ENCODE data around the gene SHC4.
A peak's percentile ranks its signal among the peaks of the same experiment; 100 is the strongest.

Gene SHC4

DNA sequence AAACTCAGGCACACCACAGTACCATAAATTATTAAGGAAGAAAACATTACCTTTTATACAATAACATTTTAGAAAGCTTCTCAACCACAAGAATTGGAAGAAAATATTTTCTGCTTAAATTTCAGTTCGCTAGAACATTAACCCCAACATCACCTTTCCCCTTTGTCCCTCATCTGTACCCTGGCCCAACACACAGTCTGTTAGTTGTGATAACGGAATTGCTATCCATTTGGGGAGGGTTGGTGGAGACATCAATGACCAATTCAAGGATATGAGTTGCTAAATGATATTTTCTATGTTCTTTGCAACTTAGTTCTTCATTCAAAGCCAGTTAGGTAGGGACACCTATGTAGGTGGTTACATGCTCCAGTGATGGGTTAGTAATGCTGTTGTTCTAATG, 80.0 kb downstream of the SHC4 start:
- Histone ChIP-seq H3K4me3 (ENCODE audit: low read length) (no peak overlapping the region), H2AFZ (ENCODE audit: low read depth, low read length) (no peak overlapping the region), H3K9me3 (ENCODE audit: low read length) (no peaks in the 10 kb centered on the region), H3K4me1 (ENCODE audit: insufficient read depth, low read length) (peaks cover 17% of the 10 kb centered on the region), H3K27me3 (ENCODE audit: insufficient read depth, low read length) (no peaks in the 10 kb centered on the region), H3K36me3 (ENCODE audit: insufficient read depth, low read length) (peaks cover 6% of the 10 kb centered on the region)

DNA sequence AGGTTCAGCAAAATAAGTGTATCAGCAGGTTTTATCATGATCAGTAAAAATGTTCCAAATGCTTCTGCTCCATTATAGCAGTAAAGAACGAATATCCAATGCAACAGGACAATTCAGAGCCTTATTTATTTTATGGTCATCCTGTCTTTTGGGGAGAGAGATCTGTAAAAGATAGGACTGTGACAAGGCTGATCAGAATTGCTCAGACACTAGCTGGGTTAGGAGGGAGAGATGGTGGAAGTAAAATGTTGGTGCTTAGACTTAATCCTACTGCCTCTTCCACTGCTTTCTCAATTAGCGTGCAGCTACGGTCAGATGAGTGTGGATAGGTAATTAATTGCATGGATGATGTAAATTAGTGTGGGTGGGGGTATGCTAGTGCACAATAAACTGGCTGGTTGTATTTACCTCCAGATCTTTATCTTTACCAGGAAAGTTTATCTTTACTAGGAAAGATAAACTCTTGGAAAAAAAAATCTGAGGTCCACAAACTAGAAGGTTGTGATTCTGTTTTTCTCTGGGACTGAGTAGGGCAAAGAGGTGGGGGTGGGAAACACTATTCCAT, 83.6 kb downstream of the SHC4 start:
- Histone ChIP-seq H3K4me3 (ENCODE audit: low read length) (peak overlapping the region; percentile 64), H3K9me3 (ENCODE audit: low read length) (no peaks in the 10 kb centered on the region), H3K4me1 (ENCODE audit: insufficient read depth, low read length) (peaks cover 17% of the 10 kb centered on the region), H3K36me3 (ENCODE audit: insufficient read depth, low read length) (peaks cover 6% of the 10 kb centered on the region), H2AFZ (ENCODE audit: low read depth, low read length) (no peak overlapping the region), H3K27me3 (ENCODE audit: insufficient read depth, low read length) (no peaks in the 10 kb centered on the region)

DNA sequence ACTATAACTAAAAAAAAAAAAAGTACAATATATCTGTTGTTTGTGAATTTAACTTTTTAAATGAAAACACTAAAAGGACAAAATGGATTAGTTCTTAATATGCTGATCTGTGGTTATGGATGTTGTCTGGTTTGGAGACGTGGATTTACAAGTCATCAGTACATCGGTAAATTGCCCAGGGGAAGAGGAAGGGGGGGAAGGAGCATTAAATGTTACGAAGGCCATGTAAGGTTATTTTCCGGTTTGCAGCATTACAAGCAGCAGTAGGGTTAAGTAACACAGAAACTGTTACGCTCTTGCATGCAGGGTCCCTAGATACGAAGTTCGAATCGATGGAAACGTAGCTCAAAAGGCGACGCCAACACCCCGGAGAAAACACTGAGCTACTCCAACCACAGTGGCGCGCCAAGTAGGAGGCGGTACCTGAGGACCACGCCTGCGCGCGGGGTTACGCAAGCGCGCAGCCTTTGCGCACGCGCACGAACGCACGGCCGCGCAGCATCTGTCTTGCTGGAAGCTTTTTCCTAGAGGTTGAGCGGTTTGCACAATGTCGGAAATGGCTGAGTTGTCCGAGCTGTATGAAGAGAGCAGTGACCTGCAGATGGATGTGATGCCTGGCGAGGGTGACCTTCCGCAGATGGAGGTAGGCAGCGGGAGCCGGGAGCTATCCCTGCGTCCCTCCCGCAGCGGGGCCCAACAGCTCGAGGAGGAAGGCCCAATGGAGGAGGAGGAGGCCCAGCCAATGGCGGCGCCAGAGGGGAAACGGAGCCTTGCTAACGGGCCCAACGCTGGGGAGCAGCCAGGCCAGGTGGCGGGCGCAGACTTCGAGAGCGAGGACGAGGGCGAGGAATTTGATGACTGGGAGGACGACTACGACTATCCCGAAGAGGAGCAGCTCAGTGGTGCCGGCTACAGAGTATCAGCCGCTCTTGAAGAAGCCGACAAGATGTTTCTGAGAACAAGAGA, 85.8 kb downstream of the SHC4 start, which contains the start of gene EID1:
Gene EID1 (plus strand): TSS at position 505 of the 966 bp plus-strand sequence. CDS start 43 bp downstream, at position 548.
- H3K4me3 ChIP-seq (ENCODE audit: low read length), result peak within 1 kb of the TSS; percentile 64
- peak within 1 kb of the TSS; percentile 61 for H2AFZ ChIP-seq (ENCODE audit: low read depth, low read length)
- peaks cover 14% of the 10 kb centered on the region for H3K4me1 ChIP-seq (ENCODE audit: insufficient read depth, low read length)
- no peaks in the 10 kb centered on the region for H3K9me3 ChIP-seq (ENCODE audit: low read length)
- peaks cover 6% of the 10 kb centered on the region for H3K36me3 ChIP-seq (ENCODE audit: insufficient read depth, low read length)
- H3K27me3 ChIP-seq (ENCODE audit: insufficient read depth, low read length), result no peaks in the 10 kb centered on the region

DNA sequence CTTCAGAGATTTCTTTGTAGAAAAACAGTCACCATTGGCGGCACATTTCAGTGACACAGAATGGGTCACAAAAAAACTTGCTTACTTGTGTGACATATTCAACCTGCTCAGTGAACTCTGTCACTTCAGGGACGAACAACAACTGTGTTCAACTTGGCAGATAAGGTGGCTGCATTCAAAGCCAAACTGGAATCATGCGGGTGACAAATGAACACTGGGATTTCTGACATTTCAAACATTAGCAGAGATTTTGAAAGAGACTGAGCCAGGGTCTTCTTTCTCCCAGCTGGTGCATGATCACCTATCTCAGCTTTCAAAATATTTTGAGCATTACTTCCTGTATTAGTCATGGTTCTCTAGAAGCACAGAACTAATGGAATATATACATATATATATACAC, 87.7 kb downstream of the SHC4 start:
- Histone ChIP-seq H3K36me3 (ENCODE audit: insufficient read depth, low read length) (peaks cover 6% of the 10 kb centered on the region), H3K9me3 (ENCODE audit: low read length) (no peaks in the 10 kb centered on the region), H2AFZ (ENCODE audit: low read depth, low read length) (no peak overlapping the region), H3K27me3 (ENCODE audit: insufficient read depth, low read length) (no peaks in the 10 kb centered on the region), H3K4me3 (ENCODE audit: low read length) (no peak overlapping the region), H3K4me1 (ENCODE audit: insufficient read depth, low read length) (peaks cover 14% of the 10 kb centered on the region)

DNA sequence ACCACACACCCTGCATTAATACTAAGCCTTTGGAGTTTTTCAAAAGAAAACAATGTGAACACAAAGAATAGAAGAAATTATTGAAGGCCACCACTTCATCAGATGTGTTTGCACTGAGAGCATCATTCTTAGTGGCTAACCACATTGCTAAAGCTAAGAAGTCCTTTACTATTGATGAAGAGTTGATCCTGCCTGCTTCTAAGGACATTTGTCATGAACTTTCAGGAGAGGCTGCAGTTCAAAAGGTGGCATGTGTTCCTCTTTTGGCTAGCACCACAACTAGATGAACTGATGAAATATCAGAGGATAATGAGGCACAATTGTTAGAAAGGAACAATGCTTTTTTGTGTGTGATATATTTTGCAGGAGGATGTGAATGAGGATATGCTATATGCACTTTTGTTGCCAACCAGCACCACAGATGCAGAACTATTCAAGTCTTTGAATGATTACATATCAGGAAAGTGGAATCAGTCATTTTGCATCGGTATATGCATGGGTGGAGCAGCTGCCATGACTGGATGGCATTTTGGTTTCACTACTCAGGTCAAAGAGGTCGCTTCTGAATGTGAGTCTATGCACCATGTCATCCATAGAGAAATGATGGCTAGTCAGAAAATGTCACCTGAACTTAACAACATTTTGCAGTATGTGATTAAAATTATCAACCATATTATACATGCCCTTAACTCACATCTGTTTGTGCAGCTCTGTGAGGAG, 88.3 kb downstream of the SHC4 start:
- Histone ChIP-seq H3K4me3 (ENCODE audit: low read length) (no peak overlapping the region), H3K4me1 (ENCODE audit: insufficient read depth, low read length) (peaks cover 14% of the 10 kb centered on the region), H3K27me3 (ENCODE audit: insufficient read depth, low read length) (no peaks in the 10 kb centered on the region), H2AFZ (ENCODE audit: low read depth, low read length) (no peak overlapping the region), H3K9me3 (ENCODE audit: low read length) (no peaks in the 10 kb centered on the region), H3K36me3 (ENCODE audit: insufficient read depth, low read length) (peaks cover 6% of the 10 kb centered on the region)

DNA sequence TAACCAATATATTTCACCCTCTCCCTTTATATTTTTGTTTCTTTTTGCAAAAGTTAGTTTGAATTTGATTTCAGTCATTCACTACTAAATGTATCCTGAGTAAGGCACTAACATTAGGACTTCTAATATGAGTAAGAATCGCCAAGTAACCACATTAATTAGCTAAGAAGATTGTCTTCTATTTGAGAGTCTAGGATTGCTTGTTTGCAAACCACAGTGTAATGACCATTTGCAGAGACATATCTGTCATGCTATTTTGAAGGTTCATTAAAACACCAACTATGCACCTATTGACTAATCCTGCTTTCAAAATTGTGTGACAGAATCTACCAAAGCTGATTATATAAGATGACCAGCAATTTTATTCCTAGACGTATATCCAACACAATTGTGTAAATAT, 91.1 kb downstream of the SHC4 start:
- no peak overlapping the region for H3K4me3 ChIP-seq (ENCODE audit: low read length)
- H3K36me3 ChIP-seq (ENCODE audit: insufficient read depth, low read length), result no peaks in the 10 kb centered on the region
- no peaks in the 10 kb centered on the region for H3K27me3 ChIP-seq (ENCODE audit: insufficient read depth, low read length)
- no peaks in the 10 kb centered on the region for H3K4me1 ChIP-seq (ENCODE audit: insufficient read depth, low read length)
- no peaks in the 10 kb centered on the region for H3K9me3 ChIP-seq (ENCODE audit: low read length)
- no peak overlapping the region for H2AFZ ChIP-seq (ENCODE audit: low read depth, low read length)

DNA sequence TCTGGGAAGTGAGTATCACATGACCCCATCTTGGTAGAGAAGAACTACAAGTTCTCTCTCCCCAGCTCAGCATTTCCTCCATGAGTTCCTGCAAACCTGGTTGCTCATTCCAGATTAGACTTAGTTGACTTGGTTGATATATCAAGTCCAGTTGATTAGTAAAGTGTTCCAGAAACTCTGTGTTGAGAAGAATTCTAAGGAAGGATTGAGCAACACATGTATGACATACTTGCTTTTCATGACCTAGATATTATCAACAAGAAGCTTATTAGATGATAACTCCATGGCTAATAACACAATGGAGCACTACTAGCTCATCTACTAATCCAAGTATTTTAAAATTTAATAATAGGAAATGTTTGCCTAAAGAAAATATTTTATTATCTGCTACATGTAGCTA, 92.2 kb downstream of the SHC4 start:
- H3K27me3 ChIP-seq (ENCODE audit: insufficient read depth, low read length), result no peaks in the 10 kb centered on the region
- no peaks in the 10 kb centered on the region for H3K4me1 ChIP-seq (ENCODE audit: insufficient read depth, low read length)
- no peak overlapping the region for H2AFZ ChIP-seq (ENCODE audit: low read depth, low read length)
- H3K36me3 ChIP-seq (ENCODE audit: insufficient read depth, low read length), result no peaks in the 10 kb centered on the region
- H3K4me3 ChIP-seq (ENCODE audit: low read length), result no peak overlapping the region
- H3K9me3 ChIP-seq (ENCODE audit: low read length), result no peaks in the 10 kb centered on the region

DNA sequence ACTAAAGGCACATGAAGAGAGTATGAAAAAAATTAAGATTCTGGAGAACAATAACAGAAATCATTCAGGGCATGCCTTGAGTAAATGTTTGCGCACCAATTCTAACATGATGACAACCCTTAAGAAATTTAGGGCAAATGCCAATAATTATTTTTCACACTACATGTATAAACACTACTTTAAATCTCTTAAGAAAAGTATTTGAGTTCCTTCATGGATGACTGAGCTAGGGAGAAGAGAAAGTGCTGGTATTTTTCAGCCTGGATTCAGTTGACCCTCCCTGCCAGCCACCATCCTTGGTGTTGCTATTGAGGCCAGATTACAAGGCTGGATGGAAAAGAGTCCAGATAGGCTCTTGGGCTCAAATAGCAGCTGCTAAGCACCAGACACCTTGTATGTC, 93.8 kb downstream of the SHC4 start:
- H3K4me1 ChIP-seq (ENCODE audit: insufficient read depth, low read length), result peaks cover 9% of the 10 kb centered on the region
- H2AFZ ChIP-seq (ENCODE audit: low read depth, low read length), result no peak overlapping the region
- no peaks in the 10 kb centered on the region for H3K27me3 ChIP-seq (ENCODE audit: insufficient read depth, low read length)
- no peaks in the 10 kb centered on the region for H3K9me3 ChIP-seq (ENCODE audit: low read length)
- H3K36me3 ChIP-seq (ENCODE audit: insufficient read depth, low read length), result no peaks in the 10 kb centered on the region
- H3K4me3 ChIP-seq (ENCODE audit: low read length), result no peak overlapping the region

DNA sequence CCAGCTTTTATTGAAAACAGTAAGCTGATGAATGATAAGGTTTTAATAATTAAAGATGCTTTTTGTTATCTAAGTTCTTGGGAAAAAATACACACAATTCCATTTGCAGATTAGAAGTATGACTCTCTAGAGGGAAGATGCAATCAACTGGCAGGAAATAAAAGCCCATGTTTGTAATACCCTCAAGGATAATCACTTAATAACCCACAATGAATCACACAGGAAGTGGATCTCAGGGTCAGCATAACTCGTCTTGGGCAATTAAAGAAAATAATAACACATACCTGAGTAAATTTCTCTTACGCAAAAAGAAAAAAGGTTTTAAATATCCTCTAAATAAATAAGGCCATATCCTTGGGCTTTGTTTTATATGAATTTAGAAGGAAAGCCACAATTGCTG, 95.2 kb downstream of the SHC4 start:
- Histone ChIP-seq H2AFZ (ENCODE audit: low read depth, low read length) (no peak overlapping the region), H3K36me3 (ENCODE audit: insufficient read depth, low read length) (no peaks in the 10 kb centered on the region), H3K4me1 (ENCODE audit: insufficient read depth, low read length) (peaks cover 9% of the 10 kb centered on the region), H3K9me3 (ENCODE audit: low read length) (no peaks in the 10 kb centered on the region), H3K4me3 (ENCODE audit: low read length) (no peak overlapping the region), H3K27me3 (ENCODE audit: insufficient read depth, low read length) (no peaks in the 10 kb centered on the region)

DNA sequence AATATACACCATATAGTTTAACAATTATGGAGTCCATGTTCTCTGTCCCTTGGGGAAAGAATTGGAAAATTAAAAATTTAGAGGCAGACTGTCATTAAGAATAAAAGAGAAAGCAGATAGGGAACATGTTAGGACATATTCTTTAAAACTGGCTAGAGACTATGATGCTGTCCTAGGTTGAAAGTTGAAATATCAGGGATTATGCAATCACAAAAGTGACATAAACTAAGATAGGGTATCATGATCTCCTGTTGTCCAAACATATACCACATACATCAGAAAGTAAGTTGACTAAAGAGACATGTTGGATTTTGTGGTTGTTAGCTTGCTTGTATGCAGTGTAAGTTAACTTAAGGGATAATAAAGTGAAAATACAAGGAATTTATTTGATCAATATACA, 95.7 kb downstream of the SHC4 start:
- no peak overlapping the region for H3K4me3 ChIP-seq (ENCODE audit: low read length)
- peaks cover 9% of the 10 kb centered on the region for H3K4me1 ChIP-seq (ENCODE audit: insufficient read depth, low read length)
- no peaks in the 10 kb centered on the region for H3K36me3 ChIP-seq (ENCODE audit: insufficient read depth, low read length)
- H3K27me3 ChIP-seq (ENCODE audit: insufficient read depth, low read length), result no peaks in the 10 kb centered on the region
- H2AFZ ChIP-seq (ENCODE audit: low read depth, low read length), result no peak overlapping the region
- no peaks in the 10 kb centered on the region for H3K9me3 ChIP-seq (ENCODE audit: low read length)

DNA sequence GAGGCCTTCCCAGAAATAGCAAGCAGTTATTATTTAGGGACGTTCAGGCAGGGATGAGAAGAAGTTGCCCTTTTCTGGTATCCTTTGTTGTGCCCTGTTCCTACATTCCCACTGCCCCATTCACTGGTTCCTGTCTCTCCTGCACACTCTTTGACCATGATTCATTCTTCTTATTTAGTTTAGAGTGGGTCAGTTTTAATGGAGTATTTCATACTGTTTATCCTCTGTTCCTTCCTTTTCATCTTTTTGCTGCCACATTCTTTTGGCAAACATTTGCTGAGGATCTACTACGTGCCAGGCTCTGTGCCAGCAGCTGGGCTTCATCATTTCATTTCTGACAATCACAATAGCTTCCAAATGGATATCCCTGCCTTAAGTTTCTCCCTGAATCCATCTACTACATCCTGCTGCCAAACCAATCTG, 97.6 kb downstream of the SHC4 start:
- Histone ChIP-seq H2AFZ (ENCODE audit: low read depth, low read length) (peak overlapping the region; percentile 22), H3K4me3 (ENCODE audit: low read length) (no peak overlapping the region), H3K36me3 (ENCODE audit: insufficient read depth, low read length) (no peaks in the 10 kb centered on the region), H3K27me3 (ENCODE audit: insufficient read depth, low read length) (no peaks in the 10 kb centered on the region), H3K9me3 (ENCODE audit: low read length) (no peaks in the 10 kb centered on the region), H3K4me1 (ENCODE audit: insufficient read depth, low read length) (peaks cover 9% of the 10 kb centered on the region)

DNA sequence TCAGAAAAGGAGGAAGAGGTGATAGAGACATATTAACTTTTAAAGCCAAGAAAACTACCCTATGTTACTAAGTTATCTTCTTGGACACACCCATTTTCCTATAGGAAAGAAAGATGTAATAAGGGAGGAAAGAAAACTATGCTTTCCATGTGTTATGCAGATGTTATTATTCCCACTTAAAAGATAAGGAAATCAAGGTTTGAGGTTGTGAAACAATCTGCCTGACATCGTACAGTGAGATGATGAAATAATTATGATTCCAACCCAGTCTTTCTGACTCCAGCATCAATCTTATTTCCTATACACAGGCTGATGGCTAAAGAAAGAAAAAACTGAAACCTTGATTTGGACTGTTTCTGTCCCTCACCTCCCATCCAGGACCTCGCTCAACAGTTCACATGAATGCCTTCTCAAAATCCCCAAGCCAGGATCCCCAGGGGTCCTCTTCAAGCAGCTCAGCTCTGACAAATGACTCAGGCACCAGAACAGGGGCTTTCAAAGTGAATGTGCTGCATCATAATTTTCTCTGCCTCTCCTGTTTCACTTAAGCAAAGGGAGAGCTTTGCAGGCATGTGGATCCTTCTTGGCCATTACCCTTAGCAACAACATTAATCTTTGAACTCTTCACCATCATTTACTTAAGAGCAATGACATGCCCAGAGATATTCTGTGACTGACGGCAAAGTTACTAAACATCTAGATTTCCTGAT, 98.2 kb downstream of the SHC4 start:
- no peaks in the 10 kb centered on the region for H3K27me3 ChIP-seq (ENCODE audit: insufficient read depth, low read length)
- H3K4me1 ChIP-seq (ENCODE audit: insufficient read depth, low read length), result peaks cover 9% of the 10 kb centered on the region
- no peaks in the 10 kb centered on the region for H3K36me3 ChIP-seq (ENCODE audit: insufficient read depth, low read length)
- H2AFZ ChIP-seq (ENCODE audit: low read depth, low read length), result peak overlapping the region; percentile 22
- H3K9me3 ChIP-seq (ENCODE audit: low read length), result no peaks in the 10 kb centered on the region
- no peak overlapping the region for H3K4me3 ChIP-seq (ENCODE audit: low read length)
